Measurements from ENCODE around the gene DDX1. TPM values are rescaled to one million over a fixed set of nuclear protein-coding genes. Genes with fewer than 3 reads are reported as not detected.

The DDX1 gene
- total RNA-seq, 1 donor from 2014 or later: 68.6 TPM

DNA sequence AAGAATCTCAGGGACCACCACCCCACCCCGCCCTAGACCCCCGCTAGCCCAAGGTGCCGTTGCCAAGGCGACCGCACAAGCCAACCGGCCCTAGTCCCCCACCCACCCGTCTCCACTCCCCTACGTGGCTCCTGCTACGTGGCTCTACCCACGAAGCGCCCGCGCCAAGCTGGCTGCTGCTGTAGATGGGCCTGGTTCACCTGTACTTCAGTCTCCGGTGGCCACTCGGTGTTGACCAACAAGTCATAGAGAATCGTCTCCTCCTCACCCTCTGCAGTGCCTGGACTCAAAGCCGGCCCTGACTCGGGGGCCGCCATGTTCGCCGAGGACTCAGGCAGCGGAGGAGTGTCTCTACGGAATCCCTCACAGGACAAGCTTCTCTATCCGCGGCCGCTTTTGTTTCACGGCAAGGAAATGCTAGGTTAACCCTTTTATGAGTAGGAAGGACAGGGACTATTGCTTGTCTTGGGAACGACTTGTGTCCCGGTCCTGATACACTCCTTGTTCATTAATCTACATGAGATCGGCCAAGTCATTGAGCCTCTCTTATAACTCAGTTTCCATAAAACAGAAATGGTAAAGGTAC, 30.6 kb upstream of the DDX1 start, which contains the start of gene NBAS:
Gene NBAS, minus strand, starts transcription at position 347 of the 586 bp plus-strand sequence. Its CDS starts 30 bp downstream, at position 317.
- peak; percentile 87 for DNase-seq
- H3K27me3 ChIP-seq: no peaks in the 10 kb centered on the region
- H3K27ac ChIP-seq: peak within 1 kb of the TSS; percentile 79
- peaks cover 16% of the 10 kb centered on the region for H3K4me1 ChIP-seq
- no peaks in the 10 kb centered on the region for H3K9me3 ChIP-seq
- peak within 1 kb of the TSS; percentile 73 for H3K4me3 ChIP-seq
- H3K36me3 ChIP-seq: no peaks in the 10 kb centered on the region
- intact Hi-C loops (cut with DNase I): no loop called here
- peak; percentile 98 for ATAC-seq
- TF ChIP-seq, protein P1, sequence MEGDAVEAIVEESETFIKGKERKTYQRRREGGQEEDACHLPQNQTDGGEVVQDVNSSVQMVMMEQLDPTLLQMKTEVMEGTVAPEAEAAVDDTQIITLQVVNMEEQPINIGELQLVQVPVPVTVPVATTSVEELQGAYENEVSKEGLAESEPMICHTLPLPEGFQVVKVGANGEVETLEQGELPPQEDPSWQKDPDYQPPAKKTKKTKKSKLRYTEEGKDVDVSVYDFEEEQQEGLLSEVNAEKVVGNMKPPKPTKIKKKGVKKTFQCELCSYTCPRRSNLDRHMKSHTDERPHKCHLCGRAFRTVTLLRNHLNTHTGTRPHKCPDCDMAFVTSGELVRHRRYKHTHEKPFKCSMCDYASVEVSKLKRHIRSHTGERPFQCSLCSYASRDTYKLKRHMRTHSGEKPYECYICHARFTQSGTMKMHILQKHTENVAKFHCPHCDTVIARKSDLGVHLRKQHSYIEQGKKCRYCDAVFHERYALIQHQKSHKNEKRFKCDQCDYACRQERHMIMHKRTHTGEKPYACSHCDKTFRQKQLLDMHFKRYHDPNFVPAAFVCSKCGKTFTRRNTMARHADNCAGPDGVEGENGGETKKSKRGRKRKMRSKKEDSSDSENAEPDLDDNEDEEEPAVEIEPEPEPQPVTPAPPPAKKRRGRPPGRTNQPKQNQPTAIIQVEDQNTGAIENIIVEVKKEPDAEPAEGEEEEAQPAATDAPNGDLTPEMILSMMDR (IDR thresholded peaks at IDR 0.05): no peak

DNA sequence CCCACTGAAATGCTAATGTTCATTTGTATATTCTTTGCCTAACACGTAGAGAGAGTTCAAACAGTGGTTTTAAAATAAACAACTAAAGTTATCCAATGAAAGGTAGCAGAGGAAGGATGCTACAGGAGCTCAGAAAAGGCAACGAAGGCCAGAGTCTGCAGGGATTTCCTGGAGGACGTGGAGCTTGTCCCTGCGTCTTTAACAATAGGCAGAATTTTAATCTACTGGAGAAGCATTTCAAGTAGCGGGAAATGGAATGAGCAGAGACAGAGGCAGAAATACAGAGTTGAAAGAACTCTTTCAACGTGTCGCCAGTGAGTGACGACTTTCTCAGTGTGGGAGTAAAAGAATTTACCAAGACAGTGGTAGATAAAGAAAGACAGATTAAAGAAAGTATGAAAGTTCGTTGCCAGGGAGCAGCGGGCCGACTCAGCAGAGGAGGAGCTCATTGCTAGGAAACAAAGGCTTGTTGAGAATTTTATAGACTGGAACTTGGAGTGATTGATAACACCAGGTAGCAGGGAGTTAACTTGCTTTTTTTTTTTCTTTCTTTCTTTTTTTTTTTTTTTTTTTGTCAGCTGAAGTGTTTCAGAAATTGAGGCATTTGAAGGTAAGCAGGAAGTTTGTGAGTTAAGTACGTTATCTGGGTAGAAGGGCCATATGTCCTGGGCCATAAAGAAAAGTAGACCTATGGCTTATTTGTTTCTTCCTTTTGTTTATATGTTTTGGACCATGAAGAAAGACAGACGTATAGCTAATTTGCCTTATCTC, 29.9 kb upstream of the DDX1 start:
- Histone ChIP-seq H3K4me1 (peaks cover 16% of the 10 kb centered on the region), H3K4me3 (peak overlapping the region; percentile 73), H3K27me3 (no peaks in the 10 kb centered on the region), H3K36me3 (no peaks in the 10 kb centered on the region), H3K27ac (peak overlapping the region; percentile 79), H3K9me3 (no peaks in the 10 kb centered on the region)
- ATAC-seq: peak; percentile 44
- TF ChIP-seq, protein P1 (IDR thresholded peaks at IDR 0.05): no peak
- intact Hi-C loops (cut with DNase I): no loop called here
- DNase-seq: no peak

DNA sequence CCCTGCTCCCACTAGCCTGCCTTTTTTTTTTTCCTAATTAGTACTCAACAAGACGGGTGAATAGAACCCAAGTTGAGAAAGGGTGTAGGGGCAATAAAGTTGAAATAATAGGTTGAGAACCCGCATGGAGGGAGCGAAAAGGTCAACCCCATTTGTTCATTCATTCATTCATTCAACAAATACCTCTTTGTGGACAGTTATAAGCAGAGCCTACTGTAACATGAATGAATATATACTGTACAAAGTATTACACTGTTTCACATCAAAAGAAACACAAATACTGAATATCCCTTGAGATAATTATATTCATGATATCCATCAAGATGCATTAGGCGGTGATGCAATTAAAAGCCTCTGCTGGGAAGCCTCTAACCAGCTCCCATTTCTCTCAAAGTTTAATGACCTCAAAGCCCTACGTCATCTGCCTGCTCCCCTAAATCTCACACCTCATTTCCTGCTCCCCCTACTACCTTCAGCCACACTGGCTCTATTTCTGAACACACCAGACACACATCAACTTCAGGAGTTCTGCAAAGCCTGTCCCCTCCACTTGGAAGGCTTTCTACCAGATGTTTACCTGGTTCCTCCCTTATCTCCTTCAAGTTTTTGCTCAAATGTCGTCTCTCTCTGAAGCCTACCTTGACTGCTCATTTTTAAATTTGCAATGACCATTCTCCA, 29.2 kb upstream of the DDX1 start:
- H3K27me3 ChIP-seq: no peaks in the 10 kb centered on the region
- intact Hi-C loops (cut with DNase I): no loop called here
- peak overlapping the region; percentile 79 for H3K27ac ChIP-seq
- TF ChIP-seq, protein P1 (IDR thresholded peaks at IDR 0.05): no peak
- no peak for ATAC-seq
- no peak for DNase-seq
- H3K4me1 ChIP-seq: peaks cover 16% of the 10 kb centered on the region
- H3K9me3 ChIP-seq: no peaks in the 10 kb centered on the region
- no peaks in the 10 kb centered on the region for H3K36me3 ChIP-seq
- H3K4me3 ChIP-seq: no peak overlapping the region

DNA sequence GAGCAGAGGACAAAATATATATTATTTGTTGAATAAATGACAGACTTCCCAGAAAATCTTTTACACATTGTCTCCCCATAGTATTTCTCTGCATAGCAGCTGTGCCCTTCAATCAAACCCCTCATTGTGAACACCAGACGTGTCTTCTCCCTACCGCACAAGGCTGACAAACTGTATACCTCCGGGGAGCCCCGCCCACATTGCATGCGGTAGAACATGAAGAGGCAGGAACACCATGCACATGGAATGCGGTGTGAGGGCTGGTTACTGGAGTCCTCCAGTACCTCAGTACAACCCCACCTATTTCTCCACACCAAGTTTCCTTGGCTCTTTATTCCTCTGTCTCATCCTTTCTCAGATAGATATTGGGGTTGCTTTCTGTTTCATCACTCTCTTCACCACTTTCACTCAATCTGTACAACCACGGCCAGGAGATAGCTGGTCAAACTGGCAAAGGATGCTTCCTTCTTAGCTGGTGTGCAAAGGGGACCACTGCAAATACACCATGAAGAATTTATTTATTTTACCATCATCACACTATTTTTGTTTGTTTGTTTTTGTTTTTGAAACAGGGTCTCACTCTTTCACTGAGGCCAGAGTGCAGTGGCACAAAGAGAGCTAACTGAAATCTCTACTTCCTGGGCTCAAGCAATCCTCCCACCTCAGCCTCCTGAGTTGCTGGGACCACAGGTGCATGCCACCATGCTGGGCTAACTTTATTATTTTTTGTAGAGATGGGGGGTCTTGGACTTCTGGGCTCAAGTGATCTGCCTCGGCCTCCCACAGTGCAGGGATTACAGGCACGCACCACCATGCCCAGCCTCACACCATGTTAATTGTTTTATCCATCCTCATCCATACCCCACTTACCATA, 28.2 kb upstream of the DDX1 start:
- intact Hi-C loops (cut with DNase I): no loop called here
- Histone ChIP-seq H3K4me3 (no peak overlapping the region), H3K36me3 (no peaks in the 10 kb centered on the region), H3K4me1 (peaks cover 15% of the 10 kb centered on the region), H3K27ac (no peak overlapping the region), H3K9me3 (no peaks in the 10 kb centered on the region), H3K27me3 (no peaks in the 10 kb centered on the region)
- DNase-seq (no peak), ATAC-seq (no peak)
- TF ChIP-seq, protein P1 (IDR thresholded peaks at IDR 0.05): no peak

DNA sequence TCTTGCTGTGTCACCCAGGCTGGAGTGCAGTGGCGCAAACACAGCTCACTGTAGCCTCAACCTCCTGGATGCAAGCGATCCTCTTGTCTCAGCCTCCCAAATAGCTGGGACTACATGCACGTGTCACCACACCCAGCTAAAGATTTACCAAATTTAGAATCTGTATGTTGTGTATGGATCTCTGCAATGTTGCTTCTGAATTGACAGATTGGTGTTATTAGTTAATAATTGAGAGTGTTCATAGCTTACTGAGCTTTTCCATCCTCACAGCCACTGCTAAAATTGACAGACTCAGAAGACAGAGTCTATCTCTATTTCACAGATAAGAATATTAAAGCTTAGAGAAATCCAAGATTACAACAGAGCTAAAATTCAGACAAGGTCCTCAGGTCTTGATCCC, 26.3 kb upstream of the DDX1 start:
- intact Hi-C loops (cut with DNase I): no loop called here
- no peaks in the 10 kb centered on the region for H3K27me3 ChIP-seq
- H3K9me3 ChIP-seq: no peaks in the 10 kb centered on the region
- H3K4me3 ChIP-seq: no peak overlapping the region
- DNase-seq (no peak), ATAC-seq (no peak)
- no peaks in the 10 kb centered on the region for H3K4me1 ChIP-seq
- H3K36me3 ChIP-seq: no peaks in the 10 kb centered on the region
- H3K27ac ChIP-seq: no peak overlapping the region
- TF ChIP-seq, protein P1 (IDR thresholded peaks at IDR 0.05): no peak
